A673 (cell line): ENCODE data around the gene HSPG2. TPM values are rescaled to one million over a fixed set of nuclear protein-coding genes. Genes with fewer than 3 reads are reported as not detected.
"Not testable (repeated sequence)": the region's sequence is repeated elsewhere in the genome, so short reads cannot be mapped to it uniquely, and the experiment has no call there.

Experiments used
- BruUV-seq: library from RNA; stranded (reverse); fragments of 400-500 nt; replicated peaks from 2 replicates; lab custom pipeline; 2021; lab: Mats Ljungman, UMichigan
- CTCF ChIA-PET: fragments of 300-600 bp; sonication (Branson Sonifier 250); formaldehyde crosslinking; loops from one replicate; lab custom pipeline; 2022; ENCODE audit warnings: antibody characterized with exemption; lab: Charles Lee
- POLR2A ChIA-PET: fragments of 300-600 bp; sonication (Branson Sonifier 250); formaldehyde crosslinking; loops from one replicate; lab custom pipeline; 2022; ENCODE audit warnings: antibody characterized with exemption; ENCODE audit not compliant: low non-redundant PET; lab: Charles Lee
- DNase-seq: peaks from one replicate; pipeline ENCODE4 v3.0.0-alpha.2; 2015; ENCODE audit warnings: low spot score
- H3K27ac ChIP-seq: fragments of 200-600 bp; sonication (generic); 2 replicates; pipeline ENCODE4 v1.5.1; 2016; ENCODE audit warnings: mixed run types, low read depth, mild to moderate bottlenecking, mixed read lengths, antibody characterized with exemption, low read length; ENCODE audit not compliant: poor library complexity, severe bottlenecking
- H3K27me3 ChIP-seq: fragments of 200-600 bp; sonication (generic); replicated peaks from 2 replicates; pipeline ENCODE4 v1.6.1; 2017; ENCODE audit warnings: mixed run types, low read depth, mild to moderate bottlenecking, mixed read lengths, antibody characterized with exemption, low read length; ENCODE audit not compliant: insufficient read depth, poor library complexity
- H3K36me3 ChIP-seq: fragments of 200-600 bp; sonication (generic); 2 replicates; pipeline ENCODE4 v1.6.1; 2016; ENCODE audit warnings: mixed run types, mild to moderate bottlenecking, mixed read lengths, antibody characterized with exemption, low read length; ENCODE audit not compliant: insufficient read depth, poor library complexity, severe bottlenecking
- H3K4me1 ChIP-seq: fragments of 200-600 bp; sonication (generic); 2 replicates; pipeline ENCODE4 v1.6.1; 2017; ENCODE audit warnings: mixed run types, mild to moderate bottlenecking, mixed read lengths, antibody characterized with exemption, low read length; ENCODE audit not compliant: insufficient read depth, poor library complexity, severe bottlenecking
- H3K4me3 ChIP-seq: fragments of 200-600 bp; sonication (generic); 2 replicates; pipeline ENCODE4 v1.5.1; 2016; ENCODE audit warnings: low read depth, mixed run types, mild to moderate bottlenecking, mixed read lengths, low read length; ENCODE audit not compliant: poor library complexity, severe bottlenecking
- H3K9me3 ChIP-seq: fragments of 200-600 bp; sonication (generic); 2 replicates; pipeline ENCODE4 v1.6.1; 2016; ENCODE audit warnings: mixed run types, low read depth, mild to moderate bottlenecking, mixed read lengths, antibody characterized with exemption, low read length; ENCODE audit not compliant: poor library complexity, severe bottlenecking
- CTCF ChIP-seq: fragments of 300-800, 200-600 bp; sonication (generic); conservative IDR thresholded peaks from 2 replicates; pipeline ENCODE4 v1.5.1; 2017; ENCODE audit warnings: low read depth, mild to moderate bottlenecking, antibody characterized with exemption, low read length, moderate library complexity, mixed read lengths
- EZH2 ChIP-seq: fragments of 200-600 bp; sonication (generic); IDR thresholded peaks from 2 replicates; pipeline ENCODE4 v1.6.1; 2017; ENCODE audit warnings: borderline replicate concordance, low read depth, mild to moderate bottlenecking, mixed read lengths, antibody characterized with exemption, low read length; ENCODE audit not compliant: poor library complexity, severe bottlenecking
- intact Hi-C: fragments of 100-400 bp; cut with micrococcal nuclease; formaldehyde crosslinking; loops from one replicate; pipeline ENCODE4 v1.10.0; 2022; ENCODE audit not compliant: unreplicated experiment
- total RNA-seq: library from RNA; stranded (reverse); gene quantifications from 2 replicates; pipeline ENCODE4 v1.2.3, GENCODE V29; 2021

HSPG2 gene
- total RNA-seq, 1 experiment from 2014 or later: 10.4 TPM

GRCh38 chr1:21919520-21919919, 17.6 kb downstream of the HSPG2 start:
- CTCF ChIA-PET: no interaction called here
- POLR2A ChIA-PET: no interaction called here

GRCh38 chr1:21917239-21917631, 19.9 kb downstream of the HSPG2 start:
- H3K27me3 ChIP-seq, H3K9me3 ChIP-seq, POLR2A ChIA-PET, H3K36me3 ChIP-seq, DNase-seq, intact Hi-C loops, H3K27ac ChIP-seq, H3K4me1 ChIP-seq, CTCF ChIA-PET, H3K4me3 ChIP-seq, BruUV-seq: not testable (repeated sequence)

More at GRCh38 chr1:21919520-21919919, 17.6 kb downstream of the HSPG2 start:
- Histone ChIP-seq H3K9me3 (no peaks in the 10 kb centered on the region), H3K36me3 (no peaks in the 10 kb centered on the region), H3K4me1 (no peaks in the 10 kb centered on the region), H3K27me3 (no peaks in the 10 kb centered on the region), H3K4me3 (no peak overlapping the region), H3K27ac (no peak overlapping the region)
- BruUV-seq: no TSS peak
- DNase-seq: no peak
- TF ChIP-seq CTCF: no peak
- TF ChIP-seq EZH2: no peak
- intact Hi-C loops: no loop called here

GRCh38 chr1:21916447-21917238, 20.5 kb downstream of the HSPG2 start:
- DNase-seq: no peak
- no peak overlapping the region for H3K27ac ChIP-seq
- BruUV-seq: no TSS peak
- no peak overlapping the region for H3K4me3 ChIP-seq
- no peak for TF ChIP-seq EZH2
- TF ChIP-seq CTCF: no peak
- no peaks in the 10 kb centered on the region for H3K36me3 ChIP-seq
- ChIA-PET POLR2A (no interaction called here), CTCF (no interaction called here)
- H3K9me3 ChIP-seq: no peaks in the 10 kb centered on the region
- H3K27me3 ChIP-seq: no peaks in the 10 kb centered on the region
- intact Hi-C loops: no loop called here
- H3K4me1 ChIP-seq: no peaks in the 10 kb centered on the region
